Activated naive CD4-positive, alpha-beta T cell treated with anti-CD3 and anti-CD28 coated beads, Interleukin-2, amount 10 ng/mL, durations not matched to agents 7 days and 5 days (primary cell): ENCODE data around the gene MRPL12.
A peak's percentile ranks its signal among the peaks of the same experiment; 100 is the strongest.
"Not testable (repeated sequence)": the region's sequence is repeated elsewhere in the genome, so short reads cannot be mapped to it uniquely, and the experiment has no call there.

ENCODE experiments used
- CTCF ChIA-PET: fragments of 350-600 bp; sonication (Branson Sonifier 250); formaldehyde crosslinking; loops from one replicate; lab custom pipeline; 2021; ENCODE audit warnings: antibody characterized with exemption; lab: Charles Lee
- DNase-seq: peaks from one replicate; pipeline ENCODE4 v3.0.0-alpha.2; 2020
- H3K27ac Mint-ChIP-seq: one replicate; pipeline ENCODE4 v1.8.0; 2021; ENCODE audit warnings: mild to moderate bottlenecking, moderate library complexity, mixed read lengths
- H3K27me3 Mint-ChIP-seq: one replicate; pipeline ENCODE4 v1.8.0; 2021; ENCODE audit warnings: mild to moderate bottlenecking, mixed read lengths
- H3K36me3 Mint-ChIP-seq: one replicate; pipeline ENCODE4 v1.8.0; 2021; ENCODE audit warnings: mixed read lengths
- H3K4me1 Mint-ChIP-seq: one replicate; pipeline ENCODE4 v1.8.0; 2021; ENCODE audit warnings: mixed read lengths
- H3K4me3 Mint-ChIP-seq: one replicate; pipeline ENCODE4 v1.8.0; 2021; ENCODE audit warnings: mild to moderate bottlenecking, moderate library complexity, mixed read lengths
- H3K9me3 Mint-ChIP-seq: one replicate; pipeline ENCODE4 v1.8.0; 2021; ENCODE audit warnings: mixed read lengths

MRPL12 gene

GRCh38 chr17:81672504-81672903 lies 30.7 kb upstream of the MRPL12 start:
- no peaks in the 10 kb centered on the region for H3K9me3 Mint-ChIP-seq
- no peaks in the 10 kb centered on the region for H3K27me3 Mint-ChIP-seq
- CTCF ChIA-PET: no interaction called here
- H3K36me3 Mint-ChIP-seq: peaks cover 40% of the 10 kb centered on the region
- no peak overlapping the region for H3K4me3 Mint-ChIP-seq
- H3K27ac Mint-ChIP-seq: no peak overlapping the region
- peaks cover 22% of the 10 kb centered on the region for H3K4me1 Mint-ChIP-seq
- DNase-seq: no peak

GRCh38 chr17:81672954-81673353 lies 30.2 kb upstream of the MRPL12 start:
- no peak overlapping the region for H3K27ac Mint-ChIP-seq
- CTCF ChIA-PET: no interaction called here
- DNase-seq: no peak
- H3K9me3 Mint-ChIP-seq: no peaks in the 10 kb centered on the region
- no peaks in the 10 kb centered on the region for H3K27me3 Mint-ChIP-seq
- H3K4me3 Mint-ChIP-seq: no peak overlapping the region
- H3K36me3 Mint-ChIP-seq: peaks cover 36% of the 10 kb centered on the region
- H3K4me1 Mint-ChIP-seq: peaks cover 17% of the 10 kb centered on the region

GRCh38 chr17:81673561-81674258 lies 29.5 kb upstream of the MRPL12 start:
- Mint-ChIP-seq H3K4me3 (no peak overlapping the region), H3K27me3 (no peaks in the 10 kb centered on the region), H3K27ac (no peak overlapping the region), H3K9me3 (no peaks in the 10 kb centered on the region), H3K4me1 (peaks cover 11% of the 10 kb centered on the region), H3K36me3 (peaks cover 31% of the 10 kb centered on the region)
- no peak for DNase-seq
- CTCF ChIA-PET: no interaction called here

GRCh38 chr17:81675515-81676221 lies 27.5 kb upstream of the MRPL12 start:
- CTCF ChIA-PET: interaction anchor here (0.6 to 1.5 kb wide), 5 partner anchors 8 to 1102 kb away, joined by 3 to 8 read pairs (median 4); partner anchors contain the start of genes ARL16 and HGS
- H3K4me3 Mint-ChIP-seq, H3K9me3 Mint-ChIP-seq: not testable (repeated sequence)

GRCh38 chr17:81676906-81677305 lies 26.3 kb upstream of the MRPL12 start:
- H3K27ac Mint-ChIP-seq: no peak overlapping the region
- CTCF ChIA-PET: no interaction called here
- H3K27me3 Mint-ChIP-seq: no peaks in the 10 kb centered on the region

More at GRCh38 chr17:81675515-81676221, 27.5 kb upstream of the MRPL12 start:
- peak; percentile 48 for DNase-seq
- H3K36me3 Mint-ChIP-seq: peaks cover 21% of the 10 kb centered on the region
- H3K27ac Mint-ChIP-seq, H3K27me3 Mint-ChIP-seq, H3K4me1 Mint-ChIP-seq: not testable (repeated sequence)

GRCh38 chr17:81680150-81680549 lies 23.0 kb upstream of the MRPL12 start:
- Mint-ChIP-seq H3K9me3 (no peaks in the 10 kb centered on the region), H3K27me3 (peaks cover 4% of the 10 kb centered on the region), H3K4me3 (no peak overlapping the region), H3K36me3 (peaks cover 13% of the 10 kb centered on the region), H3K27ac (no peak overlapping the region), H3K4me1 (peaks cover 27% of the 10 kb centered on the region)
- no peak for DNase-seq
- CTCF ChIA-PET: no interaction called here

More at GRCh38 chr17:81676906-81677305, 26.3 kb upstream of the MRPL12 start:
- Mint-ChIP-seq H3K4me3 (no peak overlapping the region), H3K4me1 (peaks cover 5% of the 10 kb centered on the region), H3K36me3 (peaks cover 21% of the 10 kb centered on the region), H3K9me3 (no peaks in the 10 kb centered on the region)
- no peak for DNase-seq

GRCh38 chr17:81681672-81682071 lies 21.5 kb upstream of the MRPL12 start:
- Mint-ChIP-seq H3K4me3 (peak overlapping the region; percentile 41), H3K27ac (no peak overlapping the region), H3K27me3 (peaks cover 4% of the 10 kb centered on the region), H3K4me1 (peaks cover 37% of the 10 kb centered on the region), H3K36me3 (peaks cover 22% of the 10 kb centered on the region), H3K9me3 (no peaks in the 10 kb centered on the region)
- no peak for DNase-seq
- CTCF ChIA-PET: interaction anchor here (0.6 kb wide), 1 partner anchor 158 kb away, joined by 3 read pairs; no protein-coding TSS in a partner anchor

GRCh38 chr17:81682565-81683207 lies 20.5 kb upstream of the MRPL12 start:
- peaks cover 30% of the 10 kb centered on the region for H3K36me3 Mint-ChIP-seq
- peaks cover 40% of the 10 kb centered on the region for H3K4me1 Mint-ChIP-seq
- H3K27ac Mint-ChIP-seq: peak overlapping the region; percentile 8
- peaks cover 4% of the 10 kb centered on the region for H3K27me3 Mint-ChIP-seq
- no peaks in the 10 kb centered on the region for H3K9me3 Mint-ChIP-seq
- peak overlapping the region; percentile 94 for H3K4me3 Mint-ChIP-seq
- no peak for DNase-seq
- CTCF ChIA-PET: interaction anchor here (1.4 kb wide), 1 partner anchor 20 kb away, joined by 4 read pairs; the partner anchor contains the start of gene MRPL12

GRCh38 chr17:81683208-81683583 lies 20.0 kb upstream of the MRPL12 start:
- H3K27me3 Mint-ChIP-seq: peaks cover 4% of the 10 kb centered on the region
- CTCF ChIA-PET: interaction anchor here (0.9 to 1.6 kb wide), 3 partner anchors 8 to 19 kb away, joined by 3 to 4 read pairs (median 4); partner anchors contain the start of gene MRPL12
- H3K4me3 Mint-ChIP-seq: peak overlapping the region; percentile 94
- peak overlapping the region; percentile 8 for H3K27ac Mint-ChIP-seq
- DNase-seq: no peak
- peaks cover 33% of the 10 kb centered on the region for H3K36me3 Mint-ChIP-seq
- H3K9me3 Mint-ChIP-seq: no peaks in the 10 kb centered on the region
- peaks cover 40% of the 10 kb centered on the region for H3K4me1 Mint-ChIP-seq

- DNase-seq: peak; percentile 97
- H3K4me3 Mint-ChIP-seq: peak within 1 kb of the TSS; percentile 94
- peaks cover 40% of the 10 kb centered on the region for H3K4me1 Mint-ChIP-seq
- H3K36me3 Mint-ChIP-seq: peaks cover 35% of the 10 kb centered on the region
- peaks cover 4% of the 10 kb centered on the region for H3K27me3 Mint-ChIP-seq
- H3K9me3 Mint-ChIP-seq: no peaks in the 10 kb centered on the region
- H3K27ac Mint-ChIP-seq: peak within 1 kb of the TSS; percentile 94
- CTCF ChIA-PET: interaction anchor here (0.9 to 1.6 kb wide), 4 partner anchors 8 to 25 kb away, joined by 3 to 4 read pairs (median 4); partner anchors contain the start of gene MRPL12
Measured at GRCh38 chr17:81683584-81684441, 19.4 kb upstream of the MRPL12 start, which contains the start of the genes ARL16 and HGS. Gene ARL16, minus strand, starts transcription at chr17:81683797. Its CDS starts 44 bp downstream, at chr17:81683753. Gene HGS, plus strand, starts transcription at chr17:81684011. Its CDS starts 56 bp downstream, at chr17:81684067.

GRCh38 chr17:81684442-81684911 lies 18.7 kb upstream of the MRPL12 start:
- H3K27me3 Mint-ChIP-seq: peaks cover 4% of the 10 kb centered on the region
- H3K9me3 Mint-ChIP-seq: no peaks in the 10 kb centered on the region
- peak overlapping the region; percentile 85 for H3K27ac Mint-ChIP-seq
- peaks cover 42% of the 10 kb centered on the region for H3K4me1 Mint-ChIP-seq
- H3K36me3 Mint-ChIP-seq: peaks cover 39% of the 10 kb centered on the region
- CTCF ChIA-PET: interaction anchor here (1.3 to 1.6 kb wide), 3 partner anchors 9 to 24 kb away, joined by 3 to 4 read pairs (median 4); partner anchors contain the start of gene MRPL12
- no peak for DNase-seq
- peak overlapping the region; percentile 82 for H3K4me3 Mint-ChIP-seq

- peaks cover 42% of the 10 kb centered on the region for H3K4me1 Mint-ChIP-seq
- peak overlapping the region; percentile 82 for H3K4me3 Mint-ChIP-seq
- no peak for DNase-seq
- H3K27me3 Mint-ChIP-seq: peaks cover 4% of the 10 kb centered on the region
- peak overlapping the region; percentile 85 for H3K27ac Mint-ChIP-seq
- H3K36me3 Mint-ChIP-seq: peaks cover 46% of the 10 kb centered on the region
- CTCF ChIA-PET: no interaction called here
- H3K9me3 Mint-ChIP-seq: no peaks in the 10 kb centered on the region
Measured at GRCh38 chr17:81685108-81685507, 18.1 kb upstream of the MRPL12 start.

GRCh38 chr17:81686614-81687013 lies 16.6 kb upstream of the MRPL12 start:
- DNase-seq: no peak
- peaks cover 49% of the 10 kb centered on the region for H3K36me3 Mint-ChIP-seq
- peaks cover 40% of the 10 kb centered on the region for H3K4me1 Mint-ChIP-seq
- H3K9me3 Mint-ChIP-seq: no peaks in the 10 kb centered on the region
- H3K4me3 Mint-ChIP-seq: no peak overlapping the region
- no peak overlapping the region for H3K27ac Mint-ChIP-seq
- CTCF ChIA-PET: no interaction called here
- peaks cover 4% of the 10 kb centered on the region for H3K27me3 Mint-ChIP-seq
